Osteocyte (in vitro differentiated cells): Measurements from ENCODE around the gene ZSCAN12. TPM values are rescaled to one million over a fixed set of nuclear protein-coding genes. Genes with fewer than 3 reads are reported as not detected.

Experiments
- DNase-seq: peaks from one replicate; pipeline ENCODE4 v3.0.0; 2021; ENCODE audit warnings: mixed read lengths; ENCODE audit not compliant: unreplicated experiment; ENCODE audit errors: extremely low spot score
- H3K27ac Mint-ChIP-seq: one replicate; pipeline ENCODE4 v1.8.0; 2021; ENCODE audit warnings: mild to moderate bottlenecking, mixed read lengths; ENCODE audit not compliant: unreplicated experiment
- H3K27me3 Mint-ChIP-seq: one replicate; pipeline ENCODE4 v1.8.0; 2021; ENCODE audit warnings: mixed read lengths; ENCODE audit not compliant: unreplicated experiment
- H3K36me3 Mint-ChIP-seq: one replicate; pipeline ENCODE4 v1.8.0; 2021; ENCODE audit warnings: mixed read lengths; ENCODE audit not compliant: unreplicated experiment
- H3K4me1 Mint-ChIP-seq: one replicate; pipeline ENCODE4 v1.8.0; 2021; ENCODE audit warnings: mixed read lengths; ENCODE audit not compliant: unreplicated experiment
- H3K4me3 Mint-ChIP-seq: one replicate; pipeline ENCODE4 v1.8.0; 2021; ENCODE audit warnings: mild to moderate bottlenecking, moderate library complexity, mixed read lengths; ENCODE audit not compliant: unreplicated experiment
- H3K9me3 Mint-ChIP-seq: one replicate; pipeline ENCODE4 v1.8.0; 2021; ENCODE audit warnings: mixed read lengths; ENCODE audit not compliant: unreplicated experiment
- total RNA-seq: library from RNA; stranded (reverse); gene quantifications from 2 replicates; pipeline ENCODE4 v1.2.1, GENCODE V29; 2021
- TF ChIP-seq, protein P1 (sequence below): fragments of 200-600 bp; sonication (generic); IDR thresholded peaks from 2 replicates; pipeline ENCODE4 v1.5.0; 2021; ENCODE audit warnings: antibody characterized with exemption, mild to moderate bottlenecking, moderate library complexity

Gene ZSCAN12
- total RNA-seq, 1 donor from 2014 or later, result 4.5 TPM

GRCh38 chr6:28425944-28426541 lies 26.5 kb upstream of the ZSCAN12 start:
- DNase-seq, result no peak
- H3K4me1 Mint-ChIP-seq, result no peaks in the 10 kb centered on the region
- H3K36me3 Mint-ChIP-seq, result peaks cover 41% of the 10 kb centered on the region
- TF ChIP-seq, protein P1, sequence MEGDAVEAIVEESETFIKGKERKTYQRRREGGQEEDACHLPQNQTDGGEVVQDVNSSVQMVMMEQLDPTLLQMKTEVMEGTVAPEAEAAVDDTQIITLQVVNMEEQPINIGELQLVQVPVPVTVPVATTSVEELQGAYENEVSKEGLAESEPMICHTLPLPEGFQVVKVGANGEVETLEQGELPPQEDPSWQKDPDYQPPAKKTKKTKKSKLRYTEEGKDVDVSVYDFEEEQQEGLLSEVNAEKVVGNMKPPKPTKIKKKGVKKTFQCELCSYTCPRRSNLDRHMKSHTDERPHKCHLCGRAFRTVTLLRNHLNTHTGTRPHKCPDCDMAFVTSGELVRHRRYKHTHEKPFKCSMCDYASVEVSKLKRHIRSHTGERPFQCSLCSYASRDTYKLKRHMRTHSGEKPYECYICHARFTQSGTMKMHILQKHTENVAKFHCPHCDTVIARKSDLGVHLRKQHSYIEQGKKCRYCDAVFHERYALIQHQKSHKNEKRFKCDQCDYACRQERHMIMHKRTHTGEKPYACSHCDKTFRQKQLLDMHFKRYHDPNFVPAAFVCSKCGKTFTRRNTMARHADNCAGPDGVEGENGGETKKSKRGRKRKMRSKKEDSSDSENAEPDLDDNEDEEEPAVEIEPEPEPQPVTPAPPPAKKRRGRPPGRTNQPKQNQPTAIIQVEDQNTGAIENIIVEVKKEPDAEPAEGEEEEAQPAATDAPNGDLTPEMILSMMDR, result no peak
- no peaks in the 10 kb centered on the region for H3K27me3 Mint-ChIP-seq
- H3K27ac Mint-ChIP-seq, result no peak overlapping the region
- H3K4me3 Mint-ChIP-seq, result no peak overlapping the region
- H3K9me3 Mint-ChIP-seq, result peaks cover 17% of the 10 kb centered on the region

DNA sequence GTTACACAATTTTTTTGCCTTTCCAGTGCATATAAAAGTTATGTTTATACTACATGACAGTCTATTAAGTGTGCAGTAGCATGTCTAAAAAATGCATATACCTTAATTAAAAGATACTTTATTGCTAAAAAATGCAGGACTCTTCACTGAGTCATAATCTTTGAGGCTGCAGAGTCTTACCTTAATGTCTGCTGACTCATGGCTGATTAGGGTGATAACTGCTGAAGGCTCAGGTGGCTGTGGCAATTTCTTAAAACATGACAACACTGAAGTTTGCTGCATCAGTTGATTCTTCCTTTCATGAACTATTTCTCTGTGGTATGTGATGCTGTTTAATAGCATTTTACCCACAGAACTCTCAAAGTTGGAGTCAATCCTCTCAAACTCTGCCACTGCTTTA lies 24.6 kb upstream of the ZSCAN12 start:
- no peak overlapping the region for H3K27ac Mint-ChIP-seq
- H3K4me1 Mint-ChIP-seq, result no peaks in the 10 kb centered on the region
- no peak for DNase-seq
- no peaks in the 10 kb centered on the region for H3K27me3 Mint-ChIP-seq
- peaks cover 17% of the 10 kb centered on the region for H3K9me3 Mint-ChIP-seq
- H3K4me3 Mint-ChIP-seq, result no peak overlapping the region
- TF ChIP-seq, protein P1, result no peak
- H3K36me3 Mint-ChIP-seq, result peaks cover 41% of the 10 kb centered on the region

DNA sequence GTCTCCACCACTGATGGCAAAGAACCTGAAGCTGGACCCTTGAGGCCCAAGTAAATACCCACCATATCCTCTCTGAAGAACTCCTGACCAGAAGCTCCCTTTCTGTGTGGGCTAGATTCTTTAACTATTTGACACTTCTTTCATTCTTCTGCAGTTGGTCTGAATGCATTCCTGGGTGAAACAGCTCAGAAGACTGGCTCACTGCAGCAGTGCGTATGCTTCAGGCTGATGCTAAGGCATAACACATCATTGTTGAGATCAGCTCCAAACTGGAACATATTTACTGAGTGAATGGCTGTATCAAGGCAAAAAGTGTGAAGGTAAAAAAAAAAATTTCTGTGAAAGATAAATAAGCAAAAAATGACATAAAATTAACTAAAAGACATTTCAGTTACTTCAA lies 24.0 kb upstream of the ZSCAN12 start:
- Mint-ChIP-seq H3K36me3 (peaks cover 38% of the 10 kb centered on the region), H3K4me3 (no peak overlapping the region), H3K27me3 (no peaks in the 10 kb centered on the region), H3K27ac (no peak overlapping the region), H3K9me3 (peaks cover 17% of the 10 kb centered on the region), H3K4me1 (no peaks in the 10 kb centered on the region)
- no peak for DNase-seq
- TF ChIP-seq, protein P1, result no peak

- Mint-ChIP-seq H3K36me3 (no peaks in the 10 kb centered on the region), H3K27ac (no peak overlapping the region), H3K4me1 (no peaks in the 10 kb centered on the region), H3K4me3 (no peak overlapping the region), H3K9me3 (peaks cover 12% of the 10 kb centered on the region), H3K27me3 (peaks cover 17% of the 10 kb centered on the region)
- DNase-seq, result no peak
- TF ChIP-seq, protein P1, result no peak
These were observed 14.1 kb upstream of the ZSCAN12 start for GRCh38 chr6:28413681-28414080.

GRCh38 chr6:28410767-28411166 lies 11.2 kb upstream of the ZSCAN12 start:
- H3K36me3 Mint-ChIP-seq, result no peaks in the 10 kb centered on the region
- H3K27ac Mint-ChIP-seq, result no peak overlapping the region
- H3K4me1 Mint-ChIP-seq, result no peaks in the 10 kb centered on the region
- DNase-seq, result no peak
- H3K9me3 Mint-ChIP-seq, result peaks cover 12% of the 10 kb centered on the region
- TF ChIP-seq, protein P1, result no peak
- H3K27me3 Mint-ChIP-seq, result peaks cover 38% of the 10 kb centered on the region
- no peak overlapping the region for H3K4me3 Mint-ChIP-seq
